Measurements from ENCODE around the gene MYLIP.

DNA sequence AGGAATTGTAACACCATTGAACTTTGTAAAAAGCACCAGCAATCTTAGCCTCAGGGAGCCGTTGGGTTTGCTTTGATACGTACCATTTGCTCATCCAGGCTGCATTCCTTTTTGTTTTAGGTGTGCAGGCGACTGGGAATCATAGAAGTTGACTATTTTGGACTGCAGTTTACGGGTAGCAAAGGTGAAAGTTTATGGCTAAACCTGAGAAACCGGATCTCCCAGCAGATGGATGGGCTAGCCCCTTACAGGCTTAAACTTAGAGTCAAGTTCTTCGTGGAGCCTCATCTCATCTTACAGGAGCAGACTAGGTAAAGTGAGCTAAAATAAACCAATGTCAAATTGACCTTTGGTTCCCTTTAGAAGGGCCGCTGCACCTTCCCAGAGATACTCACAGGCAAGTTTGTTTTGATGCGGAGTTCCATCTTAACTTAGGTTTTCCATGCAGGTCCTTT lies 1.6 kb downstream of the MYLIP start:
- TF ChIP-seq GATA2 (IDR thresholded peaks at IDR 0.05; ENCODE audit: low read depth, low read length) = no peak
- TF ChIP-seq GATA3 (IDR thresholded peaks at IDR 0.05; ENCODE audit: low read depth, low read length) = no peak

All from SH-SY5Y (cell line).